Ovary (tissue), 9 donors: Measurements from ENCODE around the gene C1orf87. TPM values are rescaled to one million over a fixed set of nuclear protein-coding genes. Genes with fewer than 3 reads are reported as not detected.

Experiments
- DNase-seq, 5 donors: peaks; one replicate each; pipeline ENCODE4 v3.0.0-alpha.2; 2019 to 2020
- H3K27ac ChIP-seq, 2 donors: fragments of 200-600 bp; one replicate each; pipeline versions ENCODE4 v1.5.1 to v1.8.0; 2019 to 2022
- H3K27me3 ChIP-seq: fragments of 200-600 bp; one replicate; pipeline ENCODE4 v1.8.0; 2022
- H3K36me3 ChIP-seq: fragments of 200-600 bp; sonication (generic); one replicate; pipeline ENCODE4 v1.5.1; 2019
- H3K4me1 ChIP-seq: one replicate; pipeline ENCODE4 v1.8.1; 2013; ENCODE audit warnings: mild to moderate bottlenecking, moderate library complexity; ENCODE audit not compliant: insufficient read depth
- H3K4me3 ChIP-seq: fragments of 200-600 bp; sonication (generic); one replicate; pipeline ENCODE4 v1.5.1; 2017
- H3K9me3 ChIP-seq, 2 donors: fragments of 200-600 bp in 1 of 2; sonication (generic) in 1 of 2; one replicate each; pipeline versions ENCODE4 v1.5.1 to v1.8.1; 2013 to 2019; ENCODE audit warnings: mild to moderate bottlenecking in 1 of 2, moderate library complexity in 1 of 2
- EP300 ChIP-seq: sonication (generic); formaldehyde crosslinking; IDR thresholded peaks from one replicate; pipeline ENCODE4 v1.6.1; 2017; ENCODE audit warnings: antibody characterized with exemption
- POLR2A ChIP-seq: fragments of 450-650 bp; IDR thresholded peaks from one replicate; pipeline ENCODE4 v1.6.1; 2017; ENCODE audit warnings: antibody characterized with exemption, mild to moderate bottlenecking, moderate library complexity
- WGBS, 3 donors: extraction: QIAGEN DNeasy Blood & Tissue Kit in 1 of 3; methylation state at CpG; one replicate each; pipeline versions ENCODE4 v1.1.5 to v1.1.7; 2013 to 2017; 5-methylcytosine and 5-hydroxymethylcytosine counted together
- intact Hi-C, 4 donors: fragments of 100-400 bp; cut with DNase I; formaldehyde crosslinking; loops; one replicate each; pipeline versions ENCODE4 v1.11.0 to v1.15.1; 2022 to 2023
- polyA plus RNA-seq, 2 donors: library from polyadenylated mRNA; stranded (reverse); fragments of 200-250 nt in 1 of 2; fragments of 350-450 nt in 1 of 2; fragmentation: Illumina TruSeq in 1 of 2; extraction: RNeasy Lipid Tissue Mini Kit (QIAGEN cat#74804) in 1 of 2; gene quantifications; one replicate each; pipeline ENCODE4 v1.2.3, GENCODE V29; 2013 to 2014
- total RNA-seq, 7 donors: library from RNA; depleted of rRNA in 2 of 7; stranded (reverse); fragments of >200 nt in 2 of 7; fragmentation: NEBNext Ultra II Directional in 3 of 7; extraction: Animal tissue kit (Norgen Biotek cat#: 25700) in 3 of 7; gene quantifications; one replicate each; pipeline versions ENCODE4 v1.1.0 to v1.2.4, GENCODE V29; 2016 to 2023
- TF ChIP-seq, protein P1 (sequence below), 3 donors: fragments of 450-650 bp in 2 of 3; fragments of 200-600 bp in 1 of 3; IDR thresholded peaks; one replicate each; pipeline versions ENCODE4 v1.5.1 to v1.8.0; 2016 to 2022; ENCODE audit warnings: antibody characterized with exemption in 3 of 3, mild to moderate bottlenecking in 1 of 3
- donor health status: DM: no; HTN: no; CAD: no; lungs with moderate emphysema.
- donor health status: DM: no; HTN: no; CAD: no.
- donor health status: Bipolar disorder and iron deficiency.
- donor health status: DM: yes; HTN: yes; CAD: no.
- donor health status: DM: no; HTN: no; CAD: no.
- donor health status: DM: yes; HTN: yes; CAD: no.

Gene C1orf87
- total and polyA plus RNA-seq, 9 donors, result 0.04 to 17.6 (median 0.72) TPM; not detected in 2

DNA sequence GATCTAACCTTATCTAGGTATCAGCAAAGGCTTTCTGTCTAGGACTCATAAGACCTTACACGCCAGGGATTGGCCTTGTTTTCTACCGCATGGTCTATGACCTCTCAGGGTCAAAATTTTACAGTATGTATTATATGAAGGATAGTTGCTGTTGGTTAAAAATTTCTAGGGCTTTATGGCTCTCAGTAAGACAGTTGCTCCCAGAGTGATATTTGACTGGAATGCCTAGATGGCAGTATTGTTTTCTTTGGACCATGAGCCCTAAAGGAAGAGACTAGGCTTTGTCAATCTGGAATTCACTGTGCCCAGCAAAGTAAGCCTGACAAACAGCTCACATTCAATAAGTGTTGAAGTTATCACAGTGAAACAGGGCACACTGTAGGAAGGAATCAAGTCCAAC is 37.6 kb downstream of the C1orf87 start:
- H3K4me3 ChIP-seq, result no peak overlapping the region
- H3K36me3 ChIP-seq, result no peaks in the 10 kb centered on the region
- no peaks in the 10 kb centered on the region for H3K9me3 ChIP-seq
- DNase-seq, result no peak
- intact Hi-C loops, result no loop called here
- no peak overlapping the region for H3K27ac ChIP-seq
- H3K4me1 ChIP-seq, result peaks cover 2% of the 10 kb centered on the region
- 47 to 88% (median 47%) methylated on average over 2 of the region's 2 CpGs for WGBS, 3 donors
- no peak for TF ChIP-seq POLR2A
- no peak for TF ChIP-seq EP300
- TF ChIP-seq, protein P1, sequence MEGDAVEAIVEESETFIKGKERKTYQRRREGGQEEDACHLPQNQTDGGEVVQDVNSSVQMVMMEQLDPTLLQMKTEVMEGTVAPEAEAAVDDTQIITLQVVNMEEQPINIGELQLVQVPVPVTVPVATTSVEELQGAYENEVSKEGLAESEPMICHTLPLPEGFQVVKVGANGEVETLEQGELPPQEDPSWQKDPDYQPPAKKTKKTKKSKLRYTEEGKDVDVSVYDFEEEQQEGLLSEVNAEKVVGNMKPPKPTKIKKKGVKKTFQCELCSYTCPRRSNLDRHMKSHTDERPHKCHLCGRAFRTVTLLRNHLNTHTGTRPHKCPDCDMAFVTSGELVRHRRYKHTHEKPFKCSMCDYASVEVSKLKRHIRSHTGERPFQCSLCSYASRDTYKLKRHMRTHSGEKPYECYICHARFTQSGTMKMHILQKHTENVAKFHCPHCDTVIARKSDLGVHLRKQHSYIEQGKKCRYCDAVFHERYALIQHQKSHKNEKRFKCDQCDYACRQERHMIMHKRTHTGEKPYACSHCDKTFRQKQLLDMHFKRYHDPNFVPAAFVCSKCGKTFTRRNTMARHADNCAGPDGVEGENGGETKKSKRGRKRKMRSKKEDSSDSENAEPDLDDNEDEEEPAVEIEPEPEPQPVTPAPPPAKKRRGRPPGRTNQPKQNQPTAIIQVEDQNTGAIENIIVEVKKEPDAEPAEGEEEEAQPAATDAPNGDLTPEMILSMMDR (IDR thresholded peaks at IDR 0.05), result no peak
- no peaks in the 10 kb centered on the region for H3K27me3 ChIP-seq

GRCh38 chr1:60034999-60035398 is 38.6 kb downstream of the C1orf87 start:
- peaks cover 2% of the 10 kb centered on the region for H3K4me1 ChIP-seq
- TF ChIP-seq, protein P1 (IDR thresholded peaks at IDR 0.05), result no peak
- TF ChIP-seq POLR2A, result no peak
- TF ChIP-seq EP300, result no peak
- DNase-seq, result no peak
- no peak overlapping the region for H3K27ac ChIP-seq
- no peaks in the 10 kb centered on the region for H3K36me3 ChIP-seq
- no peaks in the 10 kb centered on the region for H3K27me3 ChIP-seq
- no peak overlapping the region for H3K4me3 ChIP-seq
- no peaks in the 10 kb centered on the region for H3K9me3 ChIP-seq
- intact Hi-C loops, result no loop called here
- 79 to 83% (median 80%) methylated on average over 2 of the region's 2 CpGs for WGBS, 3 donors

GRCh38 chr1:60033066-60033465 is 40.5 kb downstream of the C1orf87 start:
- Histone ChIP-seq H3K4me3 (no peak overlapping the region), H3K27me3 (no peaks in the 10 kb centered on the region), H3K27ac (no peak overlapping the region), H3K9me3 (no peaks in the 10 kb centered on the region), H3K4me1 (peaks cover 2% of the 10 kb centered on the region), H3K36me3 (no peaks in the 10 kb centered on the region)
- no peak for DNase-seq
- 86 to 93% (median 92%) methylated on average over 1 of the region's 1 CpG for WGBS, 3 donors
- intact Hi-C loops, result no loop called here
- TF ChIP-seq EP300 (no peak), POLR2A (no peak)
- TF ChIP-seq, protein P1 (IDR thresholded peaks at IDR 0.05), result no peak

GRCh38 chr1:60031146-60031545 is 42.4 kb downstream of the C1orf87 start:
- TF ChIP-seq, protein P1 (IDR thresholded peaks at IDR 0.05), result no peak
- no peak for TF ChIP-seq POLR2A
- TF ChIP-seq EP300, result no peak
- DNase-seq, result no peak
- WGBS, 3 donors, result 8 to 24% (median 14%) methylated on average over 3 of the region's 3 CpGs
- intact Hi-C loops, result no loop called here
- Histone ChIP-seq H3K36me3 (no peaks in the 10 kb centered on the region), H3K27me3 (no peaks in the 10 kb centered on the region), H3K4me3 (no peak overlapping the region), H3K4me1 (peaks cover 2% of the 10 kb centered on the region), H3K27ac (no peak overlapping the region), H3K9me3 (no peaks in the 10 kb centered on the region)

DNA sequence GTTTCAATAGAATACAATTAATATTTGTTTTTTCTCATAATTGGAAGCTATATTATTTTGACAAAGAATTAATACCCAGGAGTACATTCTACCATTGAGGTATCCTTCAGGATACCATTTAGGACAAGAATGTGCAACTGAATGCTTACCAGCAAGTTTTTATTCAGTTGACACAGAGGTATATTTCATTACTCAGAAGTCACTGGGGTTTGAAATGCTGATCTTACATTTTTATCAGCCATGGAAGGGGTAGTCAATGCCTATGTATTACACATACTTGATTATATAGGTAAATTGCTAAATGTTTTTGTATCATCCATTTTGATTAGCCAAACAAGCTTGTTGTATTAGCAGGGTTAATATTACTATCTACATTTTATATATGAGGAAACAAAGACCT is 48.0 kb downstream of the C1orf87 start:
- no peak for DNase-seq
- TF ChIP-seq, protein P1 (IDR thresholded peaks at IDR 0.05), result no peak
- TF ChIP-seq POLR2A (no peak), EP300 (no peak)
- Histone ChIP-seq H3K27me3 (no peaks in the 10 kb centered on the region), H3K27ac (no peak overlapping the region), H3K9me3 (no peaks in the 10 kb centered on the region), H3K36me3 (no peaks in the 10 kb centered on the region), H3K4me3 (no peak overlapping the region), H3K4me1 (no peaks in the 10 kb centered on the region)
- intact Hi-C loops, result no loop called here
